A549 (cell line): ENCODE data around the gene KATNA1. TPM values are rescaled to one million over a fixed set of nuclear protein-coding genes. Genes with fewer than 3 reads are reported as not detected.
"Not testable (repeated sequence)": the region's sequence is repeated elsewhere in the genome, so short reads cannot be mapped to it uniquely, and the experiment has no call there.

ENCODE experiments used
- ATAC-seq, 2 experiments: fragments of 200-7000 bp in 1 of 2; fragments of >200 bp in 1 of 2; cut with Nextera tagmentation in 1 of 2; cut with Tn5 transposase in 1 of 2; 3 replicates each; pipeline versions ENCODE4 v1.8.0 to v1.9.1; 2018 to 2020; ENCODE audit warnings: mild to moderate bottlenecking in 1 of 2, moderate library complexity in 1 of 2
- CTCF ChIA-PET: fragments of 300-600 bp; sonication (Branson Sonifier 250); formaldehyde crosslinking; extraction: SDS; loops from one replicate; lab custom pipeline; 2021; ENCODE audit warnings: antibody characterized with exemption, inconsistent platforms; lab: Yijun Ruan, JAX
- POLR2A ChIA-PET: fragments of 350-600 bp; formaldehyde crosslinking; extraction: SDS; loops from one replicate; lab custom pipeline; 2021; ENCODE audit warnings: antibody characterized with exemption, inconsistent platforms; lab: Yijun Ruan, JAX
- DNase-seq, 2 experiments: peaks; one replicate each; pipeline versions ENCODE4 v3.0.0 to v3.0.0-alpha.2; 2011 to 2016; ENCODE audit warnings: low read depth in 1 of 2, low spot score in 1 of 2
- FAIRE-seq: peaks from 2 replicates; lab custom pipeline; 2011; peaks lifted over from hg19 to GRCh38; lab: Jason Lieb, UNC
- H3K27ac ChIP-seq, 2 experiments: fragments of >200 bp; sonication (Bioruptor Twin); formaldehyde crosslinking; 3 replicates each; pipeline ENCODE4 v1.5.1; 2016 to 2017
- H3K4me1 ChIP-seq: fragments of >200 bp; sonication (Bioruptor Twin); formaldehyde crosslinking; 3 replicates; pipeline ENCODE4 v1.6.1; 2016
- H3K4me2 ChIP-seq: fragments of >200 bp; sonication (Bioruptor Twin); formaldehyde crosslinking; 3 replicates; pipeline ENCODE4 v1.6.1; 2016
- H3K4me3 ChIP-seq: fragments of >200 bp; sonication (Bioruptor Twin); formaldehyde crosslinking; 3 replicates; pipeline ENCODE4 v1.5.1; 2016
- H3K9me3 ChIP-seq: fragments of >200 bp; sonication (Bioruptor Twin); formaldehyde crosslinking; 3 replicates; pipeline ENCODE4 v1.6.1; 2016
- CHD2 ChIP-seq: fragments of 150-350 bp; IDR thresholded peaks from 2 replicates; pipeline ENCODE4 v1.6.1; 2014; ENCODE audit warnings: low read length; ENCODE audit not compliant: partially characterized antibody
- CHD4 ChIP-seq: fragments of 200-600 bp; sonication (generic); IDR thresholded peaks from 2 replicates; pipeline ENCODE4 v1.6.1; 2016; ENCODE audit warnings: antibody characterized with exemption, mild to moderate bottlenecking, borderline replicate concordance
- EHF ChIP-seq: fragments of 250-450 bp; sonication (Bioruptor Pico); IDR thresholded peaks from 2 replicates; pipeline ENCODE4 v1.5.0; 2020; ENCODE audit warnings: mild to moderate bottlenecking
- ESRRA ChIP-seq: fragments of 150-350 bp; IDR thresholded peaks from 2 replicates; pipeline ENCODE4 v1.6.1; 2014; ENCODE audit warnings: mild to moderate bottlenecking, low read length, borderline replicate concordance
- FOSB ChIP-seq: fragments of 250-450 bp; sonication (Bioruptor Pico); IDR thresholded peaks from 2 replicates; pipeline ENCODE4 v1.5.0; 2020; ENCODE audit warnings: mild to moderate bottlenecking, moderate library complexity
- GATA3 ChIP-seq: IDR thresholded peaks from 2 replicates; pipeline ENCODE4 v1.6.1; 2012; ENCODE audit warnings: borderline replicate concordance
- HDAC2 ChIP-seq: fragments of 200-600 bp; sonication (generic); IDR thresholded peaks from 2 replicates; pipeline ENCODE4 v1.6.1; 2016
- HEYL ChIP-seq: fragments of 250-450 bp; sonication (Bioruptor Pico); IDR thresholded peaks from 2 replicates; pipeline ENCODE4 v1.8.0; 2021; ENCODE audit warnings: mild to moderate bottlenecking, moderate library complexity
- HOXA7 ChIP-seq: fragments of 250-450 bp; sonication (Bioruptor Pico); IDR thresholded peaks from 2 replicates; pipeline ENCODE4 v1.5.0; 2020; ENCODE audit warnings: mild to moderate bottlenecking, moderate library complexity
- HOXB5 ChIP-seq: fragments of 250-450 bp; sonication (Bioruptor Pico); IDR thresholded peaks from 2 replicates; pipeline ENCODE4 v1.5.0; 2020; ENCODE audit warnings: mild to moderate bottlenecking, moderate library complexity
- JUN ChIP-seq, 2 experiments: fragments of >200 bp; sonication (Bioruptor Twin); formaldehyde crosslinking; IDR thresholded peaks; 2 replicates in 1 of 2; 3 replicates in 1 of 2; pipeline ENCODE4 v1.6.1; 2016 to 2017
- MYC ChIP-seq: IDR thresholded peaks from 2 replicates; pipeline ENCODE4 v1.6.1; 2012; ENCODE audit warnings: mild to moderate bottlenecking, inconsistent platforms, low read length, improper control_type of control experiment, borderline replicate concordance
- RARB ChIP-seq: fragments of 250-450 bp; sonication (Bioruptor Pico); IDR thresholded peaks from 2 replicates; pipeline ENCODE4 v1.8.0; 2021; ENCODE audit warnings: mild to moderate bottlenecking, moderate library complexity
- RCOR1 ChIP-seq: fragments of 150-350 bp; IDR thresholded peaks from 2 replicates; pipeline ENCODE4 v1.6.1; 2014; ENCODE audit warnings: antibody characterized with exemption, low read length, low read depth
- SREBF2 ChIP-seq: fragments of 450-650 bp; IDR thresholded peaks from 2 replicates; pipeline ENCODE4 v1.6.1; 2014; ENCODE audit warnings: mild to moderate bottlenecking, moderate library complexity
- TP53 ChIP-seq: fragments of 250-450 bp; sonication (Bioruptor Pico); IDR thresholded peaks from 2 replicates; pipeline ENCODE4 v1.5.0; 2021; ENCODE audit warnings: mild to moderate bottlenecking, moderate library complexity
- ZFP36 ChIP-seq: fragments of 450-650 bp; IDR thresholded peaks from 2 replicates; pipeline ENCODE4 v1.6.1; 2014; ENCODE audit warnings: borderline replicate concordance; ENCODE audit not compliant: partially characterized antibody
- WGBS: methylation state at CpG from one replicate; pipeline ENCODE4 v1.1.6; 2017; ENCODE audit errors: missing lambda C conversion rate; 5-methylcytosine and 5-hydroxymethylcytosine counted together
- polyA plus RNA-seq, 4 experiments: library from polyadenylated mRNA; depleted of rRNA in 3 of 4; stranded (reverse); fragments of >200 nt; fragmentation: RNase III in 1 of 4; extraction: RNeasy Plus Mini Kit Qiagen cat#74134 plus additional on column Dnase treatment in 1 of 4; gene quantifications; 2 replicates in 3 of 4; 3 replicates in 1 of 4; pipeline ENCODE4 v1.2.3, GENCODE V29; 2011 to 2017
- TF ChIP-seq, protein P1 (sequence below): fragments of >200 bp; sonication (Bioruptor Twin); formaldehyde crosslinking; IDR thresholded peaks from 3 replicates; pipeline ENCODE4 v1.6.1; 2016
- TF ChIP-seq, protein P2 (sequence below): IDR thresholded peaks from 2 replicates; pipeline ENCODE4 v1.6.1; 2012; ENCODE audit warnings: low read depth, borderline replicate concordance
- TF ChIP-seq, protein P3 (sequence below): fragments of >200 bp; sonication (Bioruptor Twin); formaldehyde crosslinking; IDR thresholded peaks from 2 replicates; pipeline ENCODE4 v1.6.1; 2016
- TF ChIP-seq, protein P4 (sequence below): fragments of 250-450 bp; sonication (Bioruptor Pico); IDR thresholded peaks from 2 replicates; pipeline ENCODE4 v1.5.0; 2021; ENCODE audit warnings: mild to moderate bottlenecking, moderate library complexity, borderline replicate concordance

KATNA1 gene
- polyA plus RNA-seq, 2 of the 4 experiments (the other 2 are of a cell fraction), result 9.4 to 27.0 TPM

DNA sequence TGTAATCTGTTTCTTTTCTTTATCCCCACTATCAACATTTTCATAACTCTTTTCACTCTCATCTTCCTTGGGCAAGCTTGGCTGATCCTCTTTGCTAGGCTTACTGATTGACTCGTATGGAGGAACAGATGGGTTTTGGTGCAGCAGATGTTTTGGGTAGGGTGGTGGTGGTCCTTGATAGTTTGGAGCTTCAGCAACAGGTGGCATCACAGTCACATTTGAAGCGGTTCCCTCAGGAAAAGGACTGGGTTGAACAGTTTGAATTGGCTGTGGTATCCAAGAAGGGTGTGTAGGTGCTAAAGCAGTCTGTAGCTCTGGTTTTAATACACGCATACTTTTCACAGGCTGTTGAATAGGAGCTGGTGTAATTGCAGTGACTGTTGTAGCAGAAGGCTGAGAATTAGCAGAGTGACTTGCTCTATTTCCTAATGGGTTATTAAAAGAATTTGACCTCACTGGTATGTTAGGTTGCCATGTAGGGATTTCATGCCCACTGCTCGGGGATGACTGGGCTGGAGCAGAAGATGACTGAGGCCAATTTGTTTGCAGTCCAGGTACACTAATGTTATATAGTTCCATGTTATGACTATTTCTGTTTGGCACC lies 34.8 kb upstream of the KATNA1 start:
- Histone ChIP-seq H3K27ac (no peak overlapping the region), H3K4me2 (no peak overlapping the region), H3K4me1 (no peaks in the 10 kb centered on the region), H3K4me3 (no peak overlapping the region), H3K9me3 (no peaks in the 10 kb centered on the region)
- POLR2A ChIA-PET, result no interaction called here
- DNase-seq (no peak), ATAC-seq (no peak), FAIRE-seq (no peak)
- no peak for TF ChIP-seq ESRRA
- TF ChIP-seq HEYL (CRISPR knock-in tag), result no peak
- TF ChIP-seq GATA3, result no peak
- no peak for TF ChIP-seq TP53 (CRISPR knock-in tag)
- no peak for TF ChIP-seq CHD2
- no peak for TF ChIP-seq RARB
- no peak for TF ChIP-seq FOSB
- TF ChIP-seq, protein P1, sequence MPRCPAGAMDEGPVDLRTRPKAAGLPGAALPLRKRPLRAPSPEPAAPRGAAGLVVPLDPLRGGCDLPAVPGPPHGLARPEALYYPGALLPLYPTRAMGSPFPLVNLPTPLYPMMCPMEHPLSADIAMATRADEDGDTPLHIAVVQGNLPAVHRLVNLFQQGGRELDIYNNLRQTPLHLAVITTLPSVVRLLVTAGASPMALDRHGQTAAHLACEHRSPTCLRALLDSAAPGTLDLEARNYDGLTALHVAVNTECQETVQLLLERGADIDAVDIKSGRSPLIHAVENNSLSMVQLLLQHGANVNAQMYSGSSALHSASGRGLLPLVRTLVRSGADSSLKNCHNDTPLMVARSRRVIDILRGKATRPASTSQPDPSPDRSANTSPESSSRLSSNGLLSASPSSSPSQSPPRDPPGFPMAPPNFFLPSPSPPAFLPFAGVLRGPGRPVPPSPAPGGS, result no peak
- TF ChIP-seq, protein P2, sequence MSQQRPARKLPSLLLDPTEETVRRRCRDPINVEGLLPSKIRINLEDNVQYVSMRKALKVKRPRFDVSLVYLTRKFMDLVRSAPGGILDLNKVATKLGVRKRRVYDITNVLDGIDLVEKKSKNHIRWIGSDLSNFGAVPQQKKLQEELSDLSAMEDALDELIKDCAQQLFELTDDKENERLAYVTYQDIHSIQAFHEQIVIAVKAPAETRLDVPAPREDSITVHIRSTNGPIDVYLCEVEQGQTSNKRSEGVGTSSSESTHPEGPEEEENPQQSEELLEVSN, result no peak
- no peak for TF ChIP-seq CHD4
- TF ChIP-seq HDAC2, result no peak
- TF ChIP-seq ZFP36, result no peak
- 91% methylated on average over 4 of the region's 4 CpGs for WGBS
- CTCF ChIA-PET, result no interaction called here

DNA sequence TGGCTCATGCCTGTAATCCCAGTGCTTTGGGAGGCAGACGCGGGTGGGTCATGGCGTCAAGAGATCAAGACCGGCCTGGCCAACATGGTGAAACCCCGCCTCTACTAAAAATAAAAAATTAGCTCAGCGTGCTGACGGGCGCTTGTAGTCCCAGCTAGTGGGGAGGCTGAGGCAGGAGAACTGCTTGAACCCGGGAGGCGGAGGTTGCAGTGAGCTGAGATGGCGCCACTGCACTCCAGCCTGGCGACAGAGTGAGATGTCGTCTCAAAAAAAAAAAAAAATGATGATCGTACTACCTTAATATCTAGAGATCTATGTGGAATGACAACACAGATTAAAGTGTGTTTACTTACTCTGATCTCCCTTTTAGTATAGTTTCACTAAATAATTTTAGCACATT lies 33.3 kb upstream of the KATNA1 start:
- CTCF ChIA-PET, H3K4me2 ChIP-seq, DNase-seq, ATAC-seq, FAIRE-seq, H3K4me3 ChIP-seq, H3K9me3 ChIP-seq, H3K27ac ChIP-seq, H3K4me1 ChIP-seq: not testable (repeated sequence)
- POLR2A ChIA-PET, result interaction anchor here (0.6 kb wide), 1 partner anchor 17 kb away, joined by 3 read pairs; no protein-coding TSS in a partner anchor
- 88% methylated on average over 14 of the region's 14 CpGs for WGBS

DNA sequence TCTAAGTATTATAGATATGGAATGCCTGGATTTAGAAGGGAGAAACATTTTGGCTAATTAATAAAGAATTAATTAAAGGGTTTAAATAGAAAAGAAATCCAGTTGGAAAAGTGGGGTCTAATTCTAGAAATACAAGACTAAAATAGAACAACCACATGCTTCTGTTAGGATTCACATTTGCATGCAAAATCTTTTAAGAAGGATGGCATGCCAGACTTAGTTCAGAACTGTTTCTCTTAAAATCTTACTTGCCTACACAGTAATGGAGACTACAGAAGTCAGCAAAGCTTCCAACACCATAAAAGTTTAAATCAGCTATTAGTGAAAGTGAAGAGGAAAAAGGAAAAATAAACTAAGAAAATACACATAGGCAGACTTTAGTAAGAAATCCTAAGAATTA lies 32.7 kb upstream of the KATNA1 start:
- FAIRE-seq (no peak), ATAC-seq (no peak), DNase-seq (no peak)
- Histone ChIP-seq H3K4me2 (no peak overlapping the region), H3K4me3 (no peak overlapping the region), H3K4me1 (no peaks in the 10 kb centered on the region), H3K9me3 (no peaks in the 10 kb centered on the region), H3K27ac (no peak overlapping the region)
- POLR2A ChIA-PET, result no interaction called here
- CTCF ChIA-PET, result no interaction called here
- TF ChIP-seq CHD4, result no peak
- no peak for TF ChIP-seq HEYL (CRISPR knock-in tag)
- TF ChIP-seq HOXA7 (CRISPR knock-in tag), result no peak
- no peak for TF ChIP-seq JUN (IDR thresholded peaks at IDR 0.05)
- TF ChIP-seq, protein P3, sequence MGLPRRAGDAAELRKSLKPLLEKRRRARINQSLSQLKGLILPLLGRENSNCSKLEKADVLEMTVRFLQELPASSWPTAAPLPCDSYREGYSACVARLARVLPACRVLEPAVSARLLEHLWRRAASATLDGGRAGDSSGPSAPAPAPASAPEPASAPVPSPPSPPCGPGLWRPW, result no peak
- no peak for TF ChIP-seq HOXB5 (CRISPR knock-in tag)
- TF ChIP-seq SREBF2, result no peak
- no peak for TF ChIP-seq MYC
- TF ChIP-seq, protein P4, sequence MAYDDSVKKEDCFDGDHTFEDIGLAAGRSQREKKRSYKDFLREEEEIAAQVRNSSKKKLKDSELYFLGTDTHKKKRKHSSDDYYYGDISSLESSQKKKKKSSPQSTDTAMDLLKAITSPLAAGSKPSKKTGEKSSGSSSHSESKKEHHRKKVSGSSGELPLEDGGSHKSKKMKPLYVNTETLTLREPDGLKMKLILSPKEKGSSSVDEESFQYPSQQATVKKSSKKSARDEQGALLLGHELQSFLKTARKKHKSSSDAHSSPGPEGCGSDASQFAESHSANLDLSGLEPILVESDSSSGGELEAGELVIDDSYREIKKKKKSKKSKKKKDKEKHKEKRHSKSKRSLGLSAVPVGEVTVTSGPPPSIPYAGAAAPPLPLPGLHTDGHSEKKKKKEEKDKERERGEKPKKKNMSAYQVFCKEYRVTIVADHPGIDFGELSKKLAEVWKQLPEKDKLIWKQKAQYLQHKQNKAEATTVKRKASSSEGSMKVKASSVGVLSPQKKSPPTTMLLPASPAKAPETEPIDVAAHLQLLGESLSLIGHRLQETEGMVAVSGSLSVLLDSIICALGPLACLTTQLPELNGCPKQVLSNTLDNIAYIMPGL (CRISPR knock-in tag), result no peak
- TF ChIP-seq RCOR1, result no peak
- TF ChIP-seq, protein P2, result no peak
- no peak for TF ChIP-seq EHF (CRISPR knock-in tag)
- TF ChIP-seq HDAC2, result no peak
